DND-41 (cell line): ENCODE data around the gene PUM2.
A peak's percentile ranks its signal among the peaks of the same experiment; 100 is the strongest.

ENCODE experiments used
- ATAC-seq: fragments of 200-7000 bp; cut with Tn5 transposase; 3 replicates; pipeline ENCODE4 v1.9.1; 2021; ENCODE audit warnings: low read depth; ENCODE audit not compliant: insufficient read depth
- DNase-seq: peaks from one replicate; pipeline ENCODE4 v3.0.0-alpha.2; 2020
- H2AFZ ChIP-seq: 2 replicates; pipeline ENCODE4 v1.6.0; 2012; ENCODE audit warnings: low read depth, low read length
- H3K27ac ChIP-seq: 2 replicates; pipeline ENCODE4 v1.5.1; 2012; ENCODE audit warnings: low read length, inconsistent platforms
- H3K27me3 ChIP-seq: fragments of 200-600 bp; sonication (generic); 2 replicates; pipeline ENCODE4 v1.6.0; 2012; ENCODE audit warnings: low read length, mild to moderate bottlenecking, inconsistent platforms; ENCODE audit not compliant: insufficient read depth, poor library complexity
- H3K36me3 ChIP-seq: 2 replicates; pipeline ENCODE4 v1.5.1; 2012; ENCODE audit warnings: low read length, inconsistent platforms; ENCODE audit not compliant: insufficient read depth
- H3K4me1 ChIP-seq: 2 replicates; pipeline ENCODE4 v1.5.1; 2012; ENCODE audit warnings: mild to moderate bottlenecking, low read length; ENCODE audit not compliant: insufficient read depth
- H3K4me2 ChIP-seq: 2 replicates; pipeline ENCODE4 v1.6.0; 2012; ENCODE audit warnings: mild to moderate bottlenecking, moderate library complexity, low read length, inconsistent platforms; ENCODE audit not compliant: insufficient read depth
- H3K4me3 ChIP-seq, 2 experiments: fragments of 200-600 bp in 1 of 2; shearing (Covaris generic) in 1 of 2; 2 replicates each; pipeline ENCODE4 v1.5.1; 2012 to 2016; ENCODE audit warnings: inconsistent platforms in 2 of 2, low read length in 2 of 2, mild to moderate bottlenecking in 2 of 2, low read depth in 1 of 2, moderate library complexity in 1 of 2
- H3K79me2 ChIP-seq: 2 replicates; pipeline ENCODE4 v1.6.0; 2012; ENCODE audit warnings: low read length, inconsistent platforms; ENCODE audit not compliant: insufficient read depth
- H3K9ac ChIP-seq: 2 replicates; pipeline ENCODE4 v1.6.0; 2012; ENCODE audit warnings: low read depth, mild to moderate bottlenecking, inconsistent platforms, low read length, moderate library complexity
- H3K9me3 ChIP-seq: 2 replicates; pipeline ENCODE4 v1.5.1; 2012; ENCODE audit warnings: low read length, moderate library complexity, mild to moderate bottlenecking, inconsistent platforms; ENCODE audit not compliant: insufficient read depth, severe bottlenecking
- H4K20me1 ChIP-seq: 2 replicates; pipeline ENCODE4 v1.6.0; 2012; ENCODE audit warnings: low read length; ENCODE audit not compliant: insufficient read depth
- EZH2 ChIP-seq: IDR thresholded peaks from 3 replicates; pipeline ENCODE4 v1.6.1; 2012; ENCODE audit warnings: borderline replicate concordance, low read depth, mild to moderate bottlenecking, moderate library complexity, low read length, inconsistent platforms; ENCODE audit not compliant: severe bottlenecking
- TF ChIP-seq, protein P1 (sequence below): IDR thresholded peaks from 2 replicates; pipeline ENCODE4 v1.5.1; 2012; ENCODE audit warnings: borderline replicate concordance, low read length, moderate library complexity, mild to moderate bottlenecking; ENCODE audit not compliant: poor library complexity, severe bottlenecking; ENCODE audit errors: extremely low read depth

The PUM2 gene

DNA sequence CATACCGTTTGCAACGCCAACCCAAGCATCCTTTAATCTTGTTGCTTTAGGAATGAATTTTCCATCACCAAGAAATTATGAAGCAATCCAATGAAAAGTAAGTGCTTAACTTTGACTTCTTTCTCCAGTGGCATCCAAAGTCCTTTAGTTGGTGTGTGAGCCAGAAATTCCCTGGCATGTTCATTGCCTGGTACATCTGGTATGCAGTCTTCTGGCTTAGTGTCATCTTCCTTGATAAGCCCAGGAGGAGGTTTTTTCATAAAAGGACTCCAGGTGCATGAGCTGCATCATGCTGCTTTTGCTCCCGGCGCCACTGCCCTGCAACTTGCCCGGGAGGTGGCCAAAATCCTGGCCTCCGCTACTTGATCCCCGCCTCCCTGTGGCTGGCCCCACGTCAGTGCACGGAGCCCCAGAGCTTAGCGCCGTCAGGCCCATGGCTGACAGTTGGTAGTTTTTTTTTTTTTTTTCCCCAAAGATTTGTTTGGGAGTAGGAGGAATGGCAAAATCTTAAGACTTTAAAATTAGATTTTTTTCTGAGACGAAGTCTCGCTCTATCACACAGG, 58.7 kb downstream of the PUM2 start:
- Histone ChIP-seq H3K4me2 (no peak overlapping the region), H3K27ac (no peak overlapping the region), H3K27me3 (no peaks in the 10 kb centered on the region), H3K36me3 (peaks cover 93% of the 10 kb centered on the region), H3K4me3 (no peak overlapping the region), H4K20me1 (peaks cover 29% of the 10 kb centered on the region; the same call in 1 of the 2 replicates), H3K4me1 (no peaks in the 10 kb centered on the region), H2AFZ (no peak overlapping the region), H3K9me3 (no peaks in the 10 kb centered on the region), H3K9ac (no peak overlapping the region), H3K79me2 (peaks cover 81% of the 10 kb centered on the region)
- ATAC-seq, result no peak
- no peak for DNase-seq
- no peak for TF ChIP-seq EZH2
- TF ChIP-seq, protein P1, sequence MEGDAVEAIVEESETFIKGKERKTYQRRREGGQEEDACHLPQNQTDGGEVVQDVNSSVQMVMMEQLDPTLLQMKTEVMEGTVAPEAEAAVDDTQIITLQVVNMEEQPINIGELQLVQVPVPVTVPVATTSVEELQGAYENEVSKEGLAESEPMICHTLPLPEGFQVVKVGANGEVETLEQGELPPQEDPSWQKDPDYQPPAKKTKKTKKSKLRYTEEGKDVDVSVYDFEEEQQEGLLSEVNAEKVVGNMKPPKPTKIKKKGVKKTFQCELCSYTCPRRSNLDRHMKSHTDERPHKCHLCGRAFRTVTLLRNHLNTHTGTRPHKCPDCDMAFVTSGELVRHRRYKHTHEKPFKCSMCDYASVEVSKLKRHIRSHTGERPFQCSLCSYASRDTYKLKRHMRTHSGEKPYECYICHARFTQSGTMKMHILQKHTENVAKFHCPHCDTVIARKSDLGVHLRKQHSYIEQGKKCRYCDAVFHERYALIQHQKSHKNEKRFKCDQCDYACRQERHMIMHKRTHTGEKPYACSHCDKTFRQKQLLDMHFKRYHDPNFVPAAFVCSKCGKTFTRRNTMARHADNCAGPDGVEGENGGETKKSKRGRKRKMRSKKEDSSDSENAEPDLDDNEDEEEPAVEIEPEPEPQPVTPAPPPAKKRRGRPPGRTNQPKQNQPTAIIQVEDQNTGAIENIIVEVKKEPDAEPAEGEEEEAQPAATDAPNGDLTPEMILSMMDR, result no peak

DNA sequence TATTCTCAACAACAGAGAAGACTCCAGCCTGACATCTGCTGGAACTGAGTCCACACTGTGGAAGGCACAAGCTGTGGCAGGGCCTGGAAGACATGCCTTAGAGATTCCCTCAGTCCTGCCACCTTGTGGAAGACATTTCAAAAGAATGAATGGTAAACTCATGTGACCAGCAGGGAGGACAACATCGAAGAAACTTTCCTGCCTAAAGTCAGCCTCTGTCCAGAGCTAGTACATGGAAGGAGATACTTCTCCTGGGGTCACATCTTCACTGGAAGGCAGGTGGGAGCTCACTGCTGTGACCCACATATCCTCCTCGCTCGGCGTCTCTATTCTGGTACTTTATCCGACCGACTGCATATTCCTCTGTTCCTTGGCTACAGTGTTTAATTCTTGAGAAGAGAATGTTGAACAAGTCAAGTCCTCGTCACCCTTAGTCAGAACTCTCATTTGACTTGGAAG, 59.5 kb downstream of the PUM2 start:
- Histone ChIP-seq H3K9ac (no peak overlapping the region), H3K36me3 (peaks cover 95% of the 10 kb centered on the region), H2AFZ (no peak overlapping the region), H3K27ac (no peak overlapping the region), H4K20me1 (peaks cover 29% of the 10 kb centered on the region), H3K79me2 (peaks cover 81% of the 10 kb centered on the region), H3K4me3 (no peak overlapping the region), H3K4me1 (no peaks in the 10 kb centered on the region), H3K9me3 (no peaks in the 10 kb centered on the region), H3K27me3 (no peaks in the 10 kb centered on the region), H3K4me2 (no peak overlapping the region)
- TF ChIP-seq EZH2, result no peak
- TF ChIP-seq, protein P1, result peak; percentile 60
- DNase-seq, result peak; percentile 30
- ATAC-seq, result peak; percentile 92

DNA sequence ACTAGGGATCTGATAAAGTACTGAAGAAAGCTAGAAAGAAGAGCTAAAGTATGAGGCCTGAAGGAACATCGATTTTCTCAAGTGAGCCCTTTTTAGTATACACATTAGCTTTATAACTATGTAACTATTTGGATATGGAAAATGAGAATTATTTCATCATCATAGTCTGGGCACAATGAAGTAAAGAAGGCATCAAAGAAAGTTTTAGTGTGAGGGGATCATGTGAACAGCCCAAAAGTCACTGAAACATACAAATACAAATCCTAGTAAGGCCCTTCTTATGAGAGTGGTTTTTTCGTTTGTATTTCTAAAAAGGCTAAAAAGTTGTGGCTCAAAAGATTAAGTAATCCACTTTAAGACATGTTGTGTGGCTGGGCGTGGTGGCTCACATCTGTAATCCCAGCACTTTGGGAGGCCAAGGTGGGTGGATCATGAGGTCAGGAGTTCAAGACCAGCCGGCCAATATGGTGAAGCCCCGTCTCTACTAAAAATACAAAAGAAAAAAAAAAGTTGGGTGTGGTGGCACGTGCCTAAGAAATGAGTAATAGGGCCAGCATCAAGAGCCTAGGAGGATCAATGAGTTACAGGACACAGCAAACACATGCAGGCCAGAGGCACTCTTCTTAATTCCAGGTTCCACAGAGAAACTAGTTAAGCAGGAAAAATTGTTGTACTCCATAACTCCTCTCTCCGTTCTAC, 61.9 kb downstream of the PUM2 start:
- Histone ChIP-seq H3K27me3 (no peaks in the 10 kb centered on the region), H3K9ac (no peak overlapping the region), H3K36me3 (peaks cover 97% of the 10 kb centered on the region), H3K27ac (no peak overlapping the region), H2AFZ (no peak overlapping the region), H3K9me3 (no peaks in the 10 kb centered on the region), H4K20me1 (peaks cover 34% of the 10 kb centered on the region), H3K4me3 (no peak overlapping the region), H3K4me2 (no peak overlapping the region), H3K4me1 (no peaks in the 10 kb centered on the region), H3K79me2 (peaks cover 75% of the 10 kb centered on the region)
- ATAC-seq (no peak), DNase-seq (no peak)
- TF ChIP-seq, protein P1, result no peak
